ENCODE results near the gene SLC34A1.

The SLC34A1 gene

DNA sequence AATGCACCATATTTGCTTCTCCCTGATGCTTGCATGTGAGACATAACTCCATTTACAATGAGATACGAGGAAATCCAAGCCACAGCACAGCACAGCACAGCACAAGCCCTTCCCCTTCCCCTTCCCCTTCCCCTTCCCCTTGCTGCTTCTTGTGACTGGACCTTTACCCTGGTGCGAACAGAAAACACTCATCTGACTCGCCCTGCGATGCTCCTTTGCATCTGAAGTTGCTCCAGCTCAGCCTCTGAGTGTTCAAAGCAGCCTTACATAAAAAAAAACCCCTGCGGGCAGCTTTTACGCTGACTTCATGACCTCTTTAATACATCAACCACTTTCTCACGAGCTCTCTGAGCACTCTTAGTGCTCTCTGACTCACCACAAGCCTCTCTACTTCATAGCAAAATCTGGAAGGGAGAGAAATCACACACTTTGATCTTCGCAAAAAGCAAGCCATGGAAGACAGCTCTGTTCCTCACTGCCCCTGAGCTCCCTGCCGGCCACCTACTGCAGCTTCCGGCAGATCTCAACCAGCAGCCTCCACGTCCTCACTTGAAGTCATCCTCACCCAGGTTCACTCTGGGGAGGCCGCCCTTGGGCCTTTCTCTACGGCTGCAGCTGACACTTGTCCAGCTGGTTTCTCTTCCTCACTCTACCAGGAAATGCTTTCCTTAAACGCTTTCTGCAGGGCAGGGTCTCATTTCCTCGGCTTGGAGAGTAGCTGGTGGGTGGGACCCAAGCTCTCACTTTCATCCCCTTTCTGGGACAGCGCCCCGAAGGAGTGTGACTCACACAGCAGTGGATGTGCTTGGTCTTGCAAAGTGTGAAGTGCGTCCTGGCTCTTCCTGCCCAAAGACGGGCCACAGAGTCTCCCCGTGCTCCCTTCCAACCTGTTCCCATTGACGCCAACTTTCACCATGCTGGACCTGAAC is 5.3 kb downstream of the SLC34A1 start:
- DNase-seq: no peak

DNA sequence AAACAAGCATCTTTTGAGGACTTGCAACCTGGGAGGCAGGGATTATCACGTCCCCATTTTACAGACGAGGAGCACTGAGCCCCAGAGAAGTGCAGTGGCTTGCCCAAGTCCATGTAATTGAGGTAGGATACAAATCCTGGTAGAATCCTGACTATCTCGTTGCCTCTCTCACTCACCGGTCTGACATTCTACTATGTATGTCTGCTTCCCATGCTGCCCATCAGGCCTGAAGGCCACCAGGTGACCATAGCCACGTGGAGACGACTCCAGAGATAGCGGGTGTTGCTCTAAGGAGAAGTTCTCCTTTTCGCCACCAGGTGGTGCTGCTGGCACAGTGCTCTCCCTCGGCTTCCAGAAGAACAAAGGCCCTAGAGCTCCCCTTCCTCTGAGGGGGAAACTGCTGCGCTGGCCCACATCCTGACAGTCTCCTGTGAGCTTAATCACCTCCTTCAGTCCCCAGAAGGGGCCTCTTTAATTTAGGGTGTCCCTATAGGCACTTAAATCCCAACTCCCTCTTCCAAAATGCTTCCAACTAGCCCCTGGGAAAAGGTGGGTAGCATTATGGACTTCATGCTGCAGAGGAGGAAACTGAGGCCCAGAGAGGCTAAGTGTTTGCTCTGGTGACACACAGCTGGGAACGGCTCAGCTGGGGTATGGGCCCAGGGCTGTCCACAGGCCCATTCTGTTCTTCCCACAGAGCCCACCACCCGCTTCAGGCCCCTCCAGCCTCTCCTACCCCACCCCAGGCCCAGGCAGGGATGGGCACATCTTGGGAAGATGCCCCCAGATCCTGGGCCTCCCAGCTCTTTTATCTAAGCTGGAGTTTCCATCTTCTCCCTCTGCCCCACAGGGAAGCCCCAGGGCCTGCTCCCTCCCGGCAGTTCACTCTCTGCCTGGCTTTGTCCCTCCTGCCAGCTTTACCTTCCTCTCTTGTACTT is 6.4 kb downstream of the SLC34A1 start:
- peak; percentile 49 for DNase-seq

DNA sequence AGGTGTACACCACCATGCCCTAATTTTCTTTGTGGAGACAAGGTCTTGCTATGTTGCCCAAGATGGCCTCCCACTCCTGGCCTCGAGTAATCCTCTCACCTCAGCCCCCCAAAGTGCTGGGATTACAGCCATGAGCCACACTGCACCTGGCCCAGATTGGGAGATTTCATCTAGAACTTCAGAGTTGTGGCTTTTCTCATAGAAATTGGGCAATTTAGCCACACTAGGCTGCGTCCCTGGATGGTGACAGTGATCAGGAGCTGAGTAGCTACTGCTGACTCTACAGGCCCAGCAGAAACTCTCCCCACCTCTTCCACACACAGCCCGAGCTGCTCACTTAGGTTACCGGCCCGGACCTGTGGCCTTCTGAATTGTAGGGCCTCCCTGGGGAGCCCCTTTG is 8.5 kb downstream of the SLC34A1 start:
- DNase-seq: no peak

DNA sequence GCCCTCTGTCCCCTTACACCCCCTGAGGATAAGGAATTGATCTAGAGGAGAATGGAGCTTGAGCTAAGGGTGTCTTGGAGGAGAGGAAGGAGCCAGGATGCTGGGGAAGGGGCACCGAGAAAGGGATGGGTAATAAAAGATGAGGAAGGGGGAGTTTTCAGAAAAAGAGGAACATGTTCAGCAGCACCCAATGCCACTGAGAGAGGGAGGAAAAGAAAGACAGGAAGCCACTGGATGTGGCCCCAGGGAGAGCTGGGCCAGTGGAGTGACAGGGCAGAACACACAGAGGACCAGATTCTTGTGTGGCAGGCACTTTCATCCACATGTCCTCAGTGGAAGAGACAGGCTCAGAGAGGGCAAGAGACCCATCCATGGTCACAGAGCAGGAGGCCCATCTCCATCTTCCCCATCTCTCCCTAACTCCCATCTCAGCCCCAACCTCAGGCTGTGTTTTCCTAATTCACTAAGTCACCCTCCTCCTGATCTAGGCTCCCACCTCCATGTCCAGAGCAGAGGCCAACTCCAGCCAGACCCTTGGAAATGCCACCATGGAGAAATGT is 9.1 kb downstream of the SLC34A1 start:
- no peak for DNase-seq

DNA sequence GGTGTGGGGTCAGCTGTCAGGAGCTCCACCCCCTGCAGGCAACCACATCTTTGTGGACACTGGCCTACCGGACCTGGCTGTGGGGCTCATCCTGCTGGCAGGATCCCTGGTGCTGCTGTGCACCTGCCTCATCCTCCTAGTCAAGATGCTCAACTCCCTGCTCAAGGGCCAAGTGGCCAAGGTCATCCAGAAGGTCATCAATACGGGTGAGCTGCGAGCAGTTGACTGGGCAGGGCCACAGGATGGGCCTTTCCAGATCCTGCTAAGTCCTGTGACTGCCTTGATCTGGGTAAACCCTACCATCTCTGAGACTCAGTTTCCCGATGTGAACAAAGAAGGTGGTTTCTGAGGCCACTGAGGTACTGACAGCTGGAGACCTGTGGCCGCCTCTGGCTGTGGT is 9.8 kb downstream of the SLC34A1 start:
- no peak for DNase-seq

DNA sequence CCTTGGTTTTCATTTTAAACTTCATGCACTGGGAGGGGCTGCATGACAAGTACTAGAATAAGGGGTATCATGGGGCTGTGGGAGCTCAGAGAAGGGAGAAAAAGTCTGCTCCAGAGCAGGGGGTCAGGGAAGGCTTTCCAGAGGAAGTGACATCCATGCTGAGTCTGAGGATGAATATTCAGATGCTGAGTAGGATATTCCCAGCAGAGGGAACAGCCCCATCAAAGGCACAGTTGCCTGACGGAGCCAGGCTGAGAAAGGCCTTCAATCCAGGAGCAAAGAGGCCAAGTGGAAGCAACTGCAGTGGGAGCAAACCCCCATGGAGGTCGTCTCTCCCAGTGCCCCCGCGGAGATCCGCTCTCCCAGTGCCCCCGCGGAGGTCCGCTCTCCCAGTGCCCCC is 11.8 kb downstream of the SLC34A1 start:
- no peak for DNase-seq

DNA sequence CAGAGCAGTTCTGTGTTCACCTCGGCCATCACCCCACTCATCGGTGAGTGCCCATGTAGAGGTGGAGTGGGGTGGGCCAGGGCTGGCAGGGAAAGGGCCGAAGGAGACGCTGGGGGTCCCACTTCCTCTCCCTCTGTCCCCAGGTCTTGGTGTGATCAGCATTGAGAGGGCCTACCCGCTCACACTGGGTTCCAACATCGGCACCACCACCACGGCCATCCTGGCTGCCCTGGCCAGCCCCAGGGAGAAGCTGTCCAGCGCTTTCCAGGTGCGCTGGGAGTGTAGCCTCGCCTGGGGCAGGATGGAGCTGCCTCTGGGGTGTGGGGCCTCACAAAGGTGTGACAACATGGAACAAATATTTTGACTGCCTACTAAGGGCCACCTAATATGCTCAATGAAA is 12.6 kb downstream of the SLC34A1 start:
- no peak for DNase-seq

DNA sequence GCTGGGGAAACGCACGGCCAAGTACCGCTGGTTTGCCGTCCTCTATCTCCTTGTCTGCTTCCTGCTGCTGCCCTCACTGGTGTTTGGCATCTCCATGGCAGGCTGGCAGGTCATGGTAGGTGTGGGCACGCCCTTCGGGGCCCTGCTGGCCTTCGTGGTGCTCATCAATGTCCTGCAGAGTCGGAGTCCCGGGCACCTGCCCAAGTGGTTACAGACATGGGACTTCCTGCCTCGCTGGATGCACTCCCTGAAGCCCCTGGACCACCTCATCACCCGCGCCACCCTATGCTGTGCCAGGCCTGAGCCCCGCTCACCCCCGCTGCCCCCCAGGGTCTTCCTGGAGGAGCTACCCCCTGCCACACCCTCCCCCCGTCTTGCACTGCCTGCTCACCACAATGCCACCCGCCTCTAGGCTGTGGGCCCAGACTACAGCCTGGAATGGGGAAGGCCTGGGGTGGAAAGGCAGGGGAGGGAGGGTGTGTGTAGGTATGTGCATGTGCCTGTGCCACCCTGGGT is 13.7 kb downstream of the SLC34A1 start:
- DNase-seq: no peak

DNA sequence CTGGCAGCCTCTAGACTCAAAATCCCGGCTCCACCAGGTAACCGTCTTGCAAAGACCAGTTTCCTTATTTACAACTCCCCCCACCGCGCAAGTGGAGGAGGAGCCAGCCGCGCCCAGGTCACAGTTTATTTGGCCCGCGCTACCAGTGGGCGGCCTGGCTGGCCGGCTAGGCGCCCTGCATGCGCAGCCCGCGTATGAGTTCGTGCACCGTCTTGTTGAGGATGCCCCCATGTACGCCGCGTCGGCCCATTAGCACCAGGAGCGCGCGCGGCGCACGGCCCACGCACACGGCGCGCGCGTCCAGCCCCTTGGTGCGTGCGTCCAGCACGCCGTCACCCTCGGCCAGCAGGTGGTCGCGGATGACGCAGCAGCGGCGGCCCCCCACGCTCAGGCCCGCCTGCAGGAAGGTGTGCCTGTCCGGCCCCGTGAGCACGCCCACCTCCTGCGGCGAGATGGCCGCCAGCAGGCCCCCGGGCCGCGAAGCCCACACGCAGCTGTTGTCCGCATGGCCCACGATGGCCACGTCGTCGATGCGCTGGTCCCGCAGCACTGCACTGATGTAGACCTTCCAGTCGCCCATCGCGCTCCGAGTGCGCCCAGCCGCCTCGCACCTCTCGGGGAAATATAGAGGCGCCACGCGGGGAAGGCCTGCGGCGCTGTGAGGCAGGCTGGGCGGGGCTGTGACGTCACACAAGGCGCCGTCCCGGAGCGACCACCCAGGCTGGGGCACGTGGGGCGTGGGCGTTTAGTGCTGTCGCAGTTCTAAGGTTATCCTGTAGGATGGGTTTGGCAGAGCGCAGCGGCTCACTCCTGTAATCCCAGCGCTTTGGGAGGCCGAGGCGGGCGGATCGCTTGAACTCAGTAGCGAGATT is 16.0 kb downstream of the SLC34A1 start, which contains the start of gene PFN3:
Gene PFN3 (minus strand): TSS at position 665 of the 872 bp plus-strand sequence. CDS start 85 bp downstream, at position 580.
- DNase-seq: no peak

DNA sequence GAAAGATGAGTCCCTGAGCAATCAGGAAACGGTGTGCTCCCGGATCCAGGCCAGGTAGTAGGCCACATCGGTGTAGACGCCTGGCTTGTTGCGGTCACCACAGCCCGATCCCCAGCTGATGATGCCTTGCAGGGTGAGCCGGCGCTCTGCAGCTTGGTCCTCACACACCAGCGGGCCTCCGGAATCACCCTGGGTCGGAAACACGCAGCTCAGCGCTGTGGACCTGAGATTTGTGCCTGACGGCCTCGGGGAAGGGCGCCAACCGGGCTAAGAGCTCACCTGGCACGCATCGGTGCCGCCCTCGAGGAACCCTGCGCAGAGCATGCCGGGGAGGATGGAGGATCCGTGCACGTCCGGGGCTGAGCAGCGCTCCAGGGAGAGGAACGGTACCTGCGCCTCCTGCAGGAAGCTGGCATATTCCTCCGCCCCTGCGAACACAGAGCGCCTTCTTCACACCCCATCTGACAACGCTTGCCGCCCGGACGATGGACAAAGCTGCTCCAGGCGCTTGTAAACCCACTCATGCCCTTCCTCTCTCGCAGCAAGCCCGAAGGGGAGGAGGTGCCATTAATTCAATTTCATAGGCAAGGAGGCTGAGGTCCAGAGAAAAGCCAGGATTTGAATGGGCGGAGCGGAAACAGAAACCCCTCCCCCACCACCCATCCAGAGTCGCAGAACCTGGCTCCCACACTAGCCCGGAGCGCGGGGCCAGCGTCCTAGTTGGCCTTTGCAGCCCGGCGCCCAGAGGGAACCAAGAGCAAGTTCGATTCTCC is 18.2 kb downstream of the SLC34A1 start:
- DNase-seq: peak; percentile 77

DNA sequence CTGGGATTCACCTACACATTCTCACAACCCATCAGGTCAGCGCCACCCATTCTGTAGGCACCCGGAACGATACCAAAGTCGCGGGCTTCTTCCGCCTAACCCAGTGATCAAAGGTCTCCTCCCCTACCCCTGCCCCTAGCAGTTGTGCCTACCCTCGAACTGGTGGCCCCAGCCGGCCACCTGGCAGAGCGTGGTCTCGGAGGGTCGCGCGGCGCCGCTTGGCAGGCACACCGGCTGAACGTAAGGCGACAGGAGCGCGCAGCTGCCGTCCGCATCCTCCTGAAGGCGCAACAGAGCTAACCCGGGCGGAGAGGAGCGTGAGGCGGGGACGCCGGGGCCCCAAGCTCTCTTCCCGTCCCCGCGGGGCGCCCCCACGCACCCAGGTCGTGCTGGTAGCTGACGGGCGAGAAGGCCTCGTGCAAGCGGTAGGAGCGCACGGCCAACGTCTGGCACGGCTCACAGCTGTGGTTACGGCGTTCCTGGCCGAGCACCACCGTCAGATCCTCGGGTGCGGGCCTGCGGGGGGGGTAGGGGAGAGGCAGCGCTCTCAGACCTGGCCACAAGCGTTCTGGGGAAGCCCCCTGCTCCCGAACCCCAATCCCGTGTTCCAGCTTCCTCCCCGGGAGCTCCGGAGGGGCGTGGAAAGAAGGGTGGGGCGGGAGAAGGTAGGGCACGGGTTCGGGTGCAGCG is 19.0 kb downstream of the SLC34A1 start:
- DNase-seq: no peak

DNA sequence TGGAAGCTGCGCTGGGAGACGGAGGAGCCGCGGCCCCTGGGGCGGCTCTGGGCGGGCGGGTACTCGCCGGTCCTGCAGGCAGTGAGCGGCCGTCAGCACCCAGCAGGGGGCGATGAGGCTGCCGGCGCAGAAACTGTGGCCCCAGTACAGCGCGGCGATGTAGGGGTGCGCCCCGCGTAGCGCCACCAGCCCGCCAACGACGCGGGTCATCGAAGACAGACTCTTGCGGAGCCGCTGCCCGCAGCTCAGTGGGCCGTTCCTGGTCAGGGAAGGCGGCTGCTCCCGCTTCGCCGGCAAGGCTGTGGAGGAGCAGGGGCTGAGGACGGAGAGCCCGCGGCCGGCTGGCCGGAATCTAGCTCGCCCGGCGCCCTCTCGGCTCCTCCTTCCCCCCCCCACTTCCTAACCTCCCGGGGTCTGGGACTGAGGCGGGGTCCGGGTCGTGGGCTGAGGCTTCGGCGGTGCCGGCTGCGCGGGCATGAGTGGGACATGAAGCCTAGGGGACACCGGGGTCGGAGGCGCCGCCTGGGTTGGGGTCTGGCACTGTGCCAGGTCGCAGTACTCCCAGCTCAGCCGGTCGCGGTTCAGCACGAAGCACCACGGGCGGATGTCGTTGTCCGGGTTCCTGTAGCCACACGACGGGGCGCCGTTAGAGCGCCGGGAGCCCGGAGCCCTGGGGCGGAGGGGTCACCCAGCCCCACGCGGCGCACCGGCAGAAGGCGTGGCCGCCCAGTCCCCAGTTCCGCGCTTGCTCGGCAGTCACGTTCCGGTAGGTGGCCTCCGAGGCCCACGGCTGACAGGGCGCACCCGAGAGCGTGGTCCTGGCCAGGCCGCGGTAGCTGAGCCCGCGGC is 19.8 kb downstream of the SLC34A1 start:
- DNase-seq: no peak

DNA sequence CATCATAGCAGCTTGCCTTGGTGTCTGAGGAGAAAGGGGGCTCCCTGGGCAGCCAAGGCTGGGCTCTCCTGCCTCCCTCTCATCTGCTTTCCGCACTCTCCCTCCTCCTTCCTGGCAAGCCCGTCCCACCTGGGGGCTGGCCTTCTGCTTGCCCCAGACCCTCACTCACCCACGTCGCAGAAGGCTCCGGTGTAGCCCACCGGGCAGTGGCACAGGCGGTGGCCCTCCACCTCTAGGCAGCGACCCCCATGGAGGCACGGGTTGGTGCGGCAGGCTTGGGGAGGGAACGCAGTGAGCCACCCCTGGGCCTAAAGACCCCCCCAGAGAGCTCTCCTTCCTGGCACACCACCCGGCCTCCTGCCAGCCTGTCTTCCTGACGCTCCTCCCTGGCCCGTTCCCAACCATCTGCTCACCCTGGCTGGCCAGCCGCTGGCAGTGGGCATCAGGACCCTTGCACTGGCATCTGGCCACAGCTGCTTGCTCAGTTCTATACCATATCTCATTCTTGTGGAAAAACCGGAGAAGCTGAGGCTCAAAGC is 20.5 kb downstream of the SLC34A1 start:
- DNase-seq: no peak

DNA sequence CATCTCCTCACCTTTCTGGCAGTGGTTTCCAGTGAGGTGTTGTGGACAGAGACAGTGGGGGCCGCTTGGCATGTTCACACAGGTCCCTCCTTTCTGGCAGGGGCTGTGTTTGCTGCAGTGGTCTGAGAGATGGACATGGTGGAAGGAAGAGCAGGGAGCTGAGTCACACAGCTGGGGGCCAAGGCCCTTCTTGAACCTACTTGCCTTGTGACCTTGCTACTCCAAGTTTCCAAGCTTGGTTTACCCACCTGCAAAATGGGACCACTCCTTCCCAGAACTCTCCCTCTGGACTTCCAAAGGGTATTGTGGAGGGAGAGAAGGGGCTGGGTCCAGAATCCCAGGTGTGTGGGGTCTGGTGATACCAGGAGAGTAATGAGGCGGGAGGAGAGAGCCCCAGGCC is 21.1 kb downstream of the SLC34A1 start:
- no peak for DNase-seq

DNA sequence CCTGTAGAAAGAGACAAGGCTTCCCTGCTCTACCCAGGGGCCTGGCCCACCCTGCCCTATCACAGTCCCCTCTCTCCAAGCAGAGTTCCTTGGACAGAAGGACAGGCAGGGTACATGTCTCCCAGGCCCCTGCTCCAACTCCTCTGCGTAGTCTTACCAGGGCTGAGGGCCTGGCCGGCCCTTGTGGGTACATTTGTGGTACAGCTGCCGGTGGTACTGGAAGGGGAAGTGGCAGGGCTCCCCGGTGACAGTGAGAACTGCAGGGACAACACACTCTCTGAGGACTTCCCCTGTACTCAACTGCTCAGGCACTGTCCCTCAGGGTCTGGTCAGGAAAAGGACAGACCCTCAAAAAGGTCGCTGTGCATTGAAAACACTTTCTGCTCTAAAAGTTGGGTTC is 21.6 kb downstream of the SLC34A1 start:
- no peak for DNase-seq

DNA sequence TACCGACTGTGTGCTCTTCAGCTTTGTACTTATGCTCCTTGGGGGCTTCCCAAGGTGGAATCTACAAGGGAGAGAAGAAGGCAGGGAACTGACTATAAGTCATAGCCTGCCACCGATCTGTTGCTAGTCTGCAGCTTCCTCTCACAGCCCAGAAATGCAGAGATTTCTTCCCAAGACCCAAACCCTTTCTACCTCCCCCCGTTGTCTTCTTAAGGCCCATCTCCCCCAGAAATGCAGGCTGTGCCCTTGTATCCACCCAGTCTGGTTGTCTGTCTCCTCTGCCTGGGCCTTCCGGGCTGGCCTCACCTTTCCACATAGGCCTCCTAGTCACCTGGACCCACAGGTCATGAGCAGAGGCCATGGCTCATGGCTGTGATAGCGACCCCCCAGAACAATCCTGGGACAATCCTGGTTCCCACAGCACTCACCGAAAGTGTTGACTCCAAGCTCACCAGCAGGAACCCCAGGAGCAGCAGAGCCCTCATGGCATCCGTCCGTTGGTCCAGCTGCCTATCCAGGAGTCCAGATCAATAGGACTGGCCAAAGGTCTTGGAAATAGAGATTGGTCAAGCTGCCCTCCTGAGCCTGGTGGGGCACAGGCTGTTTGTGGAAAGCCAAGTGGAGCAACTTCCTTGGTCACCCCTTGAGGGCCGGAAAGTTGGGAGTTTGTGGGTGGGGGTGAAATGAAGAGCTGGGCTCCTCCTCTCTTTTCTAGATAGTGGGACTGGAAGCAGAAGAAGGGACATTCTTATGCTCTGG is 25.0 kb downstream of the SLC34A1 start, which contains the start of gene F12:
Gene F12 (minus strand): TSS at position 522 of the 759 bp plus-strand sequence. CDS start 37 bp downstream, at position 485.
- no peak for DNase-seq

DNA sequence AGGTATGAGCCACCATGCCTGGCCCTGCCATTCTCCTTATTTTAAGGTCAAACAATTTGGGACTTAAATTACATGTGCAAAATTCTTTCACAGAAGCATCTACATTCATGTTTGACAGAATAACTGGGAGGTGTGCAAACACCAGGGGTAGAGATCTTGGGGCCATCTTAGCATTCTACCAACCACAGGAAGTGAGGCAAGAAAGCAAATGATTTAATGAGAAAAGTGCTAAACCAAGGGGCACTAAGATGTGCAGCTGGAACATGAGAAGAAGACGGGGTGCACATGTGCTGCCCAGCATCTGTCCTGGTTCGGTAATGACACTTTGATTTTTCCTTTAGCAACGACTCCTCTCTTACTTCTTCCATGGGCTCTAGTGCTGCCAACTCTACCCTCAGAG is 26.3 kb downstream of the SLC34A1 start:
- no peak for DNase-seq

DNA sequence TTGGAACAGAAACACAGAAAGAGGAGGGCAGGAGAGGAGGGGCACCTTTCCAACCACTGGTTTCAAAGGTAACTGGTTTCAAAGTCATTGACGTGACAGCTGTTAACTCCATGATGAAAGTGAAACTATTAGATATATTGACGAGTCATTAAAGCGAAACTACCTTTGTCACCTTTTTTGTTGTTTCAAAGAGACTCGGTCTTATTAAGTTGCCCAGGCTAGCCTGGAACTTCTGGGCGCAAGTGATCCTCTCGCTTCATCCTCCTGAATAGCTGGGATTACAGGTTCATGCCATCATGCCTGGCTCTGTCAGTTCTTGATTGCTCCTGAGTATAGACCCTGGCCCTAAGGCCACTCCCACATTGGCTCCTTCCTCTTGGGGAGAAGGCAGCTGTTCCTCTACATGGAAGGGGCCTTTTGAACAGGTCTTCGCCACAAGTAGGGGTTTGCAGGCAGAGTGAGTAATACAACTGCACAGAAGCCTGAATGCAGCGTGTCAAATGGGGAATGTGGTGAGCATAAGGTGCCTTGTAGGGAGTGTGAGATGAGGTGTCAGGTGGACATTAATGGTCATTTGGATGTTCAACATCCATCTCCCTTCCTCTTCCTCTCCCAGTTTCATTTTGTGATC is 28.5 kb downstream of the SLC34A1 start:
- DNase-seq: no peak
